ENCODE data around the gene GRIN2A. TPM values are rescaled to one million over a fixed set of nuclear protein-coding genes. Genes with fewer than 3 reads are reported as not detected.

Gene GRIN2A
- total and polyA plus RNA-seq, 2 of the 8 experiments (the other 6 are each of a cell fraction or from before 2014, with no cell fraction given), result 0.18 to 1.8 TPM

- H2BK20ac ChIP-seq (ENCODE audit: low read length), result no peak overlapping the region
- no peak for FAIRE-seq
- WGBS, 2 experiments (ENCODE audit: extremely low coverage in 1 of 2, insufficient coverage in 1 of 2, insufficient read length in 1 of 2, insufficient replicate concordance in 2 of 2, low coverage in 1 of 2, low lambda C conversion rate in 2 of 2, missing lambda C conversion rate in 1 of 2), result 94% methylated on average over 2 of the region's 2 CpGs; no CpG with 5 or more reads in 1 of the 2 experiments
These were observed 321.4 kb downstream of the GRIN2A start for GRCh38 chr16:9860876-9861275.

More at GRCh38 chr16:9860876-9861275, 321.4 kb downstream of the GRIN2A start:
- H3K27me3 ChIP-seq (replicated peaks in 1 of 4; ENCODE audit: control insufficient read depth in 3 of 4, extremely low read depth in 1 of 4, insufficient read depth in 3 of 4, low read length in 3 of 4), result no peaks in the 10 kb centered on the region
- no peaks in the 10 kb centered on the region for H3K79me1 ChIP-seq (ENCODE audit: low read depth, low read length)
- no peak overlapping the region for H2AK5ac ChIP-seq (ENCODE audit: low read depth, low read length)
- POLR2A ChIA-PET (ENCODE audit: partially characterized antibody), result no interaction called here
- no peak overlapping the region for H3K18ac ChIP-seq (ENCODE audit: extremely low read depth, low read length)
- H4K8ac ChIP-seq (ENCODE audit: extremely low read depth, insufficient read depth, low read length), result no peak overlapping the region
- CTCF ChIA-PET (ENCODE audit: partially characterized antibody), result interaction anchor here (0.9 kb wide), 1 partner anchor 8 kb away, joined by 4 read pairs; no protein-coding TSS in a partner anchor
- H3K27ac ChIP-seq (ENCODE audit: low read depth, low read length), result no peak overlapping the region
- H3K23me2 ChIP-seq (ENCODE audit: low read depth, low read length), result no peaks in the 10 kb centered on the region; the same call in none of the 2 replicates
- H3K4me2 ChIP-seq (ENCODE audit: insufficient read depth in 1 of 2, low read depth in 2 of 2, low read length in 2 of 2), result no peak overlapping the region
- no peak overlapping the region for H3K56ac ChIP-seq (replicated peaks; ENCODE audit: insufficient read length, low read depth, low read length)
- H2BK5ac ChIP-seq (ENCODE audit: low read depth, low read length), result no peak overlapping the region
- no peak overlapping the region for H4K91ac ChIP-seq (replicated peaks; ENCODE audit: insufficient read length, low read length)
- H2BK12ac ChIP-seq (ENCODE audit: low read depth, low read length), result no peak overlapping the region
- no peak overlapping the region for H3K4me3 ChIP-seq (ENCODE audit: extremely low read depth in 1 of 4, insufficient read depth in 2 of 4, low read depth in 3 of 4, low read length in 4 of 4)
- no peaks in the 10 kb centered on the region for H4K20me1 ChIP-seq (replicated peaks in 1 of 2; ENCODE audit: control insufficient read depth in 1 of 2, insufficient read depth in 2 of 2, low read length in 2 of 2)
- no peak overlapping the region for H2AFZ ChIP-seq (ENCODE audit: low read length)
- TF ChIP-seq GTF2F1 (IDR thresholded peaks at IDR 0.05; ENCODE audit: borderline replicate concordance, low read depth, low read length) (no peak), POLR2A (IDR thresholded peaks at IDR 0.05; ENCODE audit: control extremely low read depth in 1 of 2, low read depth in 2 of 2, low read length in 2 of 2) (no peak), YY1 (IDR thresholded peaks at IDR 0.05; ENCODE audit: low read depth, low read length) (no peak), CBX8 (IDR thresholded peaks at IDR 0.05; ENCODE audit: borderline replicate concordance, low read depth, low read length) (no peak), CBX5 (IDR thresholded peaks at IDR 0.05; ENCODE audit: low read depth, low read length) (no peak), E2F6 (IDR thresholded peaks at IDR 0.05) (no peak), SIRT6 (IDR thresholded peaks at IDR 0.05; ENCODE audit: low read length) (no peak), SP1 (IDR thresholded peaks at IDR 0.05; ENCODE audit: low read depth, low read length) (no peak), EZH2 (IDR thresholded peaks at IDR 0.05; ENCODE audit: low read depth, low read length, severe bottlenecking) (no peak), JUN (IDR thresholded peaks at IDR 0.05; ENCODE audit: low read depth, low read length) (no peak), SP4 (IDR thresholded peaks at IDR 0.05; ENCODE audit: low read length) (no peak), PHF8 (conservative IDR thresholded peaks at IDR 0.05; ENCODE audit: low read depth, low read length) (no peak), POLR2AphosphoS5 (IDR thresholded peaks at IDR 0.05; ENCODE audit: low read depth, low read length) (no peak)
- H3K4ac ChIP-seq (replicated peaks; ENCODE audit: insufficient read length, low read depth, low read length), result no peak overlapping the region
- no peaks in the 10 kb centered on the region for H3K79me2 ChIP-seq (ENCODE audit: control insufficient read depth in 1 of 2, insufficient read depth in 2 of 2, low read length in 2 of 2)
- no peak overlapping the region for H2BK120ac ChIP-seq (replicated peaks; ENCODE audit: low read depth, low read length)
- DNase-seq (ENCODE audit: low read depth in 1 of 2, low spot score in 2 of 2), result no peak
- no peaks in the 10 kb centered on the region for H3K4me1 ChIP-seq (replicated peaks in 1 of 4; ENCODE audit: control insufficient read depth in 3 of 4, insufficient read depth in 4 of 4, low read length in 3 of 4)
- H4K5ac ChIP-seq (ENCODE audit: insufficient read length, low read depth, low read length), result no peak overlapping the region
- no peak overlapping the region for H2BK15ac ChIP-seq (ENCODE audit: low read length)
- H3K36me3 ChIP-seq (ENCODE audit: control insufficient read depth in 2 of 4, insufficient read depth in 4 of 4, low read length in 3 of 4), result no peaks in the 10 kb centered on the region
- no peak overlapping the region for H3K9ac ChIP-seq (replicated peaks in 1 of 4; ENCODE audit: extremely low read depth in 1 of 4, low read depth in 3 of 4, low read length in 3 of 4)
- H3K23ac ChIP-seq (ENCODE audit: insufficient read length), result no peak overlapping the region
- no peaks in the 10 kb centered on the region for H3K9me3 ChIP-seq (ENCODE audit: insufficient read depth in 2 of 2, low read depth in 1 of 2, low read length in 1 of 2)
- H3K14ac ChIP-seq (ENCODE audit: insufficient read length), result no peak overlapping the region
